Measurements from ENCODE around the gene CDC37L1. TPM values are rescaled to one million over a fixed set of nuclear protein-coding genes. Genes with fewer than 3 reads are reported as not detected.
A peak's percentile ranks its signal among the peaks of the same experiment; 100 is the strongest.

Gene CDC37L1
- total RNA-seq, 2 donors from 2014 or later = 11.4 to 16.1 TPM

DNA sequence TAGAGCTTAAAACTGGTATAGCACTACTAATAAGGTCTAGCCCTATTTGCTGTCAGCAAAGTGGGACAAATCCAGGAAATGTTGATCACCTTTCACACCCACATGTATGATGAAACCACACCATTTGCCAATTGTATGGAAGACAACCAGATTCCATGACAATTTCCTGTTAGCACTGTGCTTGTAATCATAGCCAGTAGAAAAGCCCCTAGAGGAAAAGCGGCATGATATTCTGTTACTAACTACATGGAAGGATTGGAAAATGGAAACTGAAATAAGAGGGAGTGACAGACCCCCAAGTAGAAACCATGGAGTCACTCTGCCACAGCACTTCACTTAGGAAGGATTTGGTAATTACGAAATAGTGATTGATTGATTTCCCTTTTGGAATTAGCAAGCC, 14.0 kb upstream of the CDC37L1 start:
- H3K4me3 ChIP-seq = peak overlapping the region; percentile 48
- intact Hi-C loops (cut with DNase I) = no loop called here

DNA sequence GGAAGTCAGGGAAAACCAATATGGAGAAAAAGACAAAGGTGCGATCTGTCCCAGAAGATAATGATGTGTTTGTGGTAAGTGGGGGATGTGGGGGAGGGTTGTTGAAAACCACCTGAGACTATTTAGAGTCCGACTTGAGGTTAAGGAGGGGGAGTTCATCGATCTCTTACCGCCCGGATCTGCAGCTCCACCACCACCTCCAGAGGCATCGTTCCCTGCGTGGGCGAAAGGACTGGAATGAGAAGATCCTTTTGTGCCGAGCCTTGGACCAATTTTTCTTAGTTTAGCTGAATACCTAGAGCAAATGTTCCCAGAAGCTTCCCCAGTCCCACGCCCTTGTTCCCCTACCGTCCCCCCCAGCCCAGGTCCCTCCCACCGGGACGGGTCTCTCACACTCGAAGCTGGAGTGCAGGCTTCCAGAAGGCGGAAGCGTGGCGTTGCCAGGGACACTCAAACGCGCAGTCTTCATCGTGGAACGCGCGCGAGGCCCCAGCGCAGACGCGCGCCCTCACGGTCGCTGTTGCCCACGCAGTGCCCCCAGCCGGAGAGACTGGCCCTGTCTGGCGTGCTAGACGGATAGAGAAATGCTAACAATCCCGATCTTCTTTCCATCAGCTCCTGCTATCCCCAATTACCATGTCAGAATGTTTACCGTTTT, 13.2 kb upstream of the CDC37L1 start, which contains the start of gene SPATA6L:
TSS of gene SPATA6L (minus strand) at position 439 of the 658 bp plus-strand sequence. CDS start at position 209, 230 bp downstream.
- Histone ChIP-seq H3K4me3 (peak within 1 kb of the TSS; percentile 48), H3K36me3 (no peaks in the 10 kb centered on the region), H3K9ac (ENCODE audit: low read depth in 2 of 2, low read length in 2 of 2) (peak within 1 kb of the TSS; percentile 75 to 78), H3K27me3 (no peaks in the 10 kb centered on the region), H3K4me1 (no peaks in the 10 kb centered on the region), H3K9me3 (no peaks in the 10 kb centered on the region), H3K27ac (peak within 1 kb of the TSS; percentile 54)
- peak; percentile 79 for DNase-seq
- TF ChIP-seq, protein P1, sequence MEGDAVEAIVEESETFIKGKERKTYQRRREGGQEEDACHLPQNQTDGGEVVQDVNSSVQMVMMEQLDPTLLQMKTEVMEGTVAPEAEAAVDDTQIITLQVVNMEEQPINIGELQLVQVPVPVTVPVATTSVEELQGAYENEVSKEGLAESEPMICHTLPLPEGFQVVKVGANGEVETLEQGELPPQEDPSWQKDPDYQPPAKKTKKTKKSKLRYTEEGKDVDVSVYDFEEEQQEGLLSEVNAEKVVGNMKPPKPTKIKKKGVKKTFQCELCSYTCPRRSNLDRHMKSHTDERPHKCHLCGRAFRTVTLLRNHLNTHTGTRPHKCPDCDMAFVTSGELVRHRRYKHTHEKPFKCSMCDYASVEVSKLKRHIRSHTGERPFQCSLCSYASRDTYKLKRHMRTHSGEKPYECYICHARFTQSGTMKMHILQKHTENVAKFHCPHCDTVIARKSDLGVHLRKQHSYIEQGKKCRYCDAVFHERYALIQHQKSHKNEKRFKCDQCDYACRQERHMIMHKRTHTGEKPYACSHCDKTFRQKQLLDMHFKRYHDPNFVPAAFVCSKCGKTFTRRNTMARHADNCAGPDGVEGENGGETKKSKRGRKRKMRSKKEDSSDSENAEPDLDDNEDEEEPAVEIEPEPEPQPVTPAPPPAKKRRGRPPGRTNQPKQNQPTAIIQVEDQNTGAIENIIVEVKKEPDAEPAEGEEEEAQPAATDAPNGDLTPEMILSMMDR (IDR thresholded peaks at IDR 0.05) = no peak
- intact Hi-C loops (cut with DNase I) = no loop called here

More for the DNA sequence above, 14.0 kb upstream of the CDC37L1 start:
- TF ChIP-seq, protein P1 (IDR thresholded peaks at IDR 0.05) = no peak
- H3K27me3 ChIP-seq = no peaks in the 10 kb centered on the region
- DNase-seq = no peak
- no peaks in the 10 kb centered on the region for H3K4me1 ChIP-seq
- no peaks in the 10 kb centered on the region for H3K9me3 ChIP-seq
- peak overlapping the region; percentile 54 for H3K27ac ChIP-seq
- H3K9ac ChIP-seq (ENCODE audit: low read depth in 2 of 2, low read length in 2 of 2) = peak overlapping the region in 1 of 2 donors; percentile 29
- H3K36me3 ChIP-seq = no peaks in the 10 kb centered on the region

DNA sequence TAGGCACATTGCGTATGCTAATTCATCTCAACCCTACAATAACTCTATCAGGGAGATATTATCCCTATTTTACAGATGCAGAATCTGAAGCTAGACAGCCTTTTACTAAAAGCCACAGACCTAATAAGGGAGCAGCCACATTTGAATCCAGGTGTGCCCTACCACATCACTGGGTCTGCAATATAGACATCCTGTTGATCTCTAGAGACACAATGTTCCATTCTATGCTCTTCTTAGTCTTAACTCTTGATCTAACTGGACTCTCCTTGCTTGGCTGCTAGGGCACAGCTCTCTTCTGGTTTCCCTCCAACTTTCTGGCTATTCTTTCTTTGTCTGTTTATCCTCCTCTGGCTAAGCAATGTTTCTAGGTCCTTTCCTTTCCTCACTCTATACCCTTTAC, 11.7 kb upstream of the CDC37L1 start:
- H3K27ac ChIP-seq = no peak overlapping the region
- intact Hi-C loops (cut with DNase I) = no loop called here
- no peak for DNase-seq
- no peaks in the 10 kb centered on the region for H3K27me3 ChIP-seq
- H3K4me3 ChIP-seq = no peak overlapping the region
- no peaks in the 10 kb centered on the region for H3K9me3 ChIP-seq
- TF ChIP-seq, protein P1 (IDR thresholded peaks at IDR 0.05) = no peak
- H3K36me3 ChIP-seq = no peaks in the 10 kb centered on the region
- H3K4me1 ChIP-seq = no peaks in the 10 kb centered on the region
- H3K9ac ChIP-seq (ENCODE audit: low read depth in 2 of 2, low read length in 2 of 2) = no peak overlapping the region

DNA sequence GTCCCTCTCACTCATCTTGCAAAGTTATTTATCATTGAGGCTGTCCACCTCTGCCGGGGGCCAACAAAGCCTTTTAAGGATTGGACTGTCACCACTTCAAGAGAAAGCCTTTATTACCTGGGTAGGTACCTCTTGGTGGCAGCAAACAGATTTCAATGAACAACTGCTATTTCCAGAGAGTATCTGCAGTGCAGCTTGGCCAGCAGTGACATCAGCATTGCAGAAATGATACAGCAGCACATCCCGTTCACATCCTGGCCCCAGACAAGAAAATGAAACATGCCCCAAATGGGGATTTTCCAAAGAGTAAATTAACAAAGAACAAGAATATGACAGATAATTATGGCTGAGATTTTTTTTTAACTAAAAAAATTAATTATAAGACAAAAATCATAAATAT, 10.8 kb upstream of the CDC37L1 start:
- H3K27me3 ChIP-seq = no peaks in the 10 kb centered on the region
- no peak overlapping the region for H3K4me3 ChIP-seq
- no peaks in the 10 kb centered on the region for H3K36me3 ChIP-seq
- TF ChIP-seq, protein P1 (IDR thresholded peaks at IDR 0.05) = no peak
- intact Hi-C loops (cut with DNase I) = no loop called here
- no peak for DNase-seq
- no peaks in the 10 kb centered on the region for H3K9me3 ChIP-seq
- no peak overlapping the region for H3K27ac ChIP-seq
- H3K9ac ChIP-seq (ENCODE audit: low read depth in 2 of 2, low read length in 2 of 2) = no peak overlapping the region
- H3K4me1 ChIP-seq = no peaks in the 10 kb centered on the region

DNA sequence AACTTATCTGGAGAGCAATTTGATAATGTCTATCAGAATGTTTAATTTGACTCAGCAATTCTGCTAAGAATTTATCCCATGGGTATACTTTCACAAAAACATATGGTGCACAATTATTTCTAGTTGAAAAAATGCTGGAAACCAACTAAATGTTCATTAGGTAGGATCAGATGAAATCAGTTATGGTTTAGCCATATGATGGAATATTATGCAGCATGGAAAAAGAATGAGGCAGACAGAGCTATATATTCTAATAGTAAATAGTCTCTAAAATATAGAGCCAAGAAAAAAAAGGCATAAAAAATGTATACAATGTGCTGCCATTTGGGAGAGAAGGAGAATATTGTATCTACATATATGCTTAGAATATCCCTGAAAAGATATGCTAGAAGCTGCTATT, 9.5 kb upstream of the CDC37L1 start:
- intact Hi-C loops (cut with DNase I) = loop anchor here (10.0 kb wide), 1 partner anchor 315 kb away; the partner anchor contains the start of gene JAK2
- no peak overlapping the region for H3K9ac ChIP-seq (ENCODE audit: low read depth in 2 of 2, low read length in 2 of 2)
- TF ChIP-seq, protein P1 (IDR thresholded peaks at IDR 0.05) = no peak

More for the DNA sequence above, 9.5 kb upstream of the CDC37L1 start:
- no peaks in the 10 kb centered on the region for H3K36me3 ChIP-seq
- no peaks in the 10 kb centered on the region for H3K4me1 ChIP-seq
- no peaks in the 10 kb centered on the region for H3K9me3 ChIP-seq
- H3K27ac ChIP-seq = no peak overlapping the region
- no peak for DNase-seq
- H3K4me3 ChIP-seq = no peak overlapping the region
- no peaks in the 10 kb centered on the region for H3K27me3 ChIP-seq

All from colonic mucosa (tissue), 4 donors.